ENCODE results near the gene PKN1. TPM values are rescaled to one million over a fixed set of nuclear protein-coding genes. Genes with fewer than 3 reads are reported as not detected.
"Not testable (repeated sequence)": the region's sequence is repeated elsewhere in the genome, so short reads cannot be mapped to it uniquely, and the experiment has no call there.

The PKN1 gene
- polyA plus RNA-seq, 1 donor = 82.1 TPM

GRCh38 chr19:14482172-14482941 lies 49.3 kb downstream of the PKN1 start:
- no peak for DNase-seq

GRCh38 chr19:14487370-14488125 lies 54.4 kb downstream of the PKN1 start:
- DNase-seq = no peak

GRCh38 chr19:14492756-14493337 lies 59.7 kb downstream of the PKN1 start:
- DNase-seq = no peak

- DNase-seq = no peak
Measured at GRCh38 chr19:14494411-14494810, 61.3 kb downstream of the PKN1 start.

- no peak for DNase-seq
Measured at GRCh38 chr19:14494910-14495671, 62.0 kb downstream of the PKN1 start.

- no peak for DNase-seq
Measured at GRCh38 chr19:14495672-14496028, 62.5 kb downstream of the PKN1 start.

- peak; percentile 97 for DNase-seq
Measured at GRCh38 chr19:14496029-14496833, 63.1 kb downstream of the PKN1 start, which contains the start of gene GIPC1. TSS of gene GIPC1 (minus strand) at chr19:14496127. CDS start at chr19:14482976, 13,151 bp downstream.

GRCh38 chr19:14496834-14497227 lies 63.7 kb downstream of the PKN1 start:
- no peak for DNase-seq

GRCh38 chr19:14497228-14497921 lies 64.3 kb downstream of the PKN1 start:
- DNase-seq = no peak

GRCh38 chr19:14502334-14503092 lies 69.4 kb downstream of the PKN1 start:
- DNase-seq = no peak

GRCh38 chr19:14503285-14503684 lies 70.2 kb downstream of the PKN1 start:
- DNase-seq = no peak

GRCh38 chr19:14504575-14504974 lies 71.5 kb downstream of the PKN1 start:
- not testable (repeated sequence) for DNase-seq

- DNase-seq = peak; percentile 46
Measured at GRCh38 chr19:14505488-14506239, 72.6 kb downstream of the PKN1 start.

GRCh38 chr19:14507704-14508542 lies 74.8 kb downstream of the PKN1 start:
- DNase-seq = no peak

GRCh38 chr19:14510311-14511228 lies 77.5 kb downstream of the PKN1 start:
- no peak for DNase-seq

GRCh38 chr19:14511229-14511593 lies 78.1 kb downstream of the PKN1 start:
- no peak for DNase-seq

- no peak for DNase-seq
Measured at GRCh38 chr19:14512406-14512961, 79.4 kb downstream of the PKN1 start.
